GM21619 (cell line): Measurements from ENCODE around the gene AOPEP.

Experiments used
- ATAC-seq: cut with Tn5 transposase; IDR thresholded peaks from one replicate; pipeline ENCODE4 v1.9.1; 2021; ENCODE audit not compliant: unreplicated experiment

AOPEP gene

DNA sequence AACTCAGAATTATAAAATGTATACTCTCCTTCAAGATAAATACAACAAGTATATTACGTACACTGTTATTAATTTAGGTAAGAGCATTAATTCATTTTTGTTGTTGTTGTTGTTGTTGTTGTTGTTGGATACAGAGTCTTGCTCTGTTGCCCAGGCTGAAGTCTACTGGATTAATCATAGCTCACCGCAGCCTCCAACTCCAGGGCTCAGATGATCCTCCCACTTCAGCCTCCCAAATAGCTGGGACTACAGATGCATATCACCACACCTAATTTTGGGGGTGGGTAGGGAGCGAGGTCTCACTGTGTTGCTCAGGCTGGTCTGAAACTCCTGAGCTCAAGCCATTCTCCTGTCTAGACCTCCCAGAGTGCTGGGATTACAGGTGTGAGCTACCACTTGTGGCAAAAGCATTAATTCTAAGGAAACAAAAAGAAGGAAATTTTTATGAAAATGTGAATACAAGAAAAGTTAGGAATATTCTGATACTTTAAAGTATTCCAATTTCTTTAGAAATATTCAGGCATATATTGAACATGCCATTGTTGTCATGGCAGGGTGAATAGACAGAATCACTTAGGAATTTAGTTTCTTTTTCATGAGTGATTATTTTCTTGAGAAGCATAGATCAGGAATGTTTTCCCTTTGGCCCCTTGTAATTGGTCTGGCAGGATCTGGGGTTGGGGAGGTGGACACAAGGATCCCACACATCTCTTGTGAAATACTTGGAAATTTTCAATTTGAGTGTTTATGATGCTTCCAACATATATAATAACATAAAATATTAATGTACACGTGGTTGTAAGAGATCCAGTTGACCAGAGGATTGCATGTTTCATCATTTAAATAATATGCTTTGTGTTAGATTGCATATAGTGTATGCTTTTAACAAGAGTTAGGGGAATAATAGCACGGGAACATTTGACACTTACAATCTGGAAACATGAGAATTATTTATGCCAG, 327.4 kb downstream of the AOPEP start:
- ATAC-seq = no peak

DNA sequence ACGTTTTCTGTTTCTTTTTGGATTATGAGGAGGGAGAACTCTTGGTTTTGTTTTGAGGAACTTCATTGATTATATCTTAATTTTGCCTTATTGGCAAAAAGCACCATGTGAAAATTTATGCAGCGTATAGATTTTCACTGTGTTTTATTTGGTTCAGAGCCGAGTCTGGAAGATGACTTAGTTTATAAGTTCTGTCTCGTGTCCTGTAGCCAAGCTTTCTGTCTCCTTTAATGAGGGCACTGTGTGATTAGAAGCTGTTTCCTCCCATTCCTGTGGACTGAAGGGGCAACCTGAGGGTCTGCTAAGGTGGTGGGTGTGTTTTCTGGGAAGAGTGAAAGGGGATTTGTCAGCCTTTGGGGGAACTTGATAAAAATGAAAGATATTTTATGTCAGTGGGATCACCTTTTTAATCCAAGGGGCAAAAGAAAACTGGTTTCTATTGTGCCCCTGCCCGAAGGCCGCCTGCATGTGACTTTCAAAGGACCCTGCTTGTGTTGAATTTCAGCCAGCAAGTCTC, 328.9 kb downstream of the AOPEP start:
- ATAC-seq = no peak

GRCh38 chr9:95055851-95056551, 329.5 kb downstream of the AOPEP start:
- no peak for ATAC-seq

DNA sequence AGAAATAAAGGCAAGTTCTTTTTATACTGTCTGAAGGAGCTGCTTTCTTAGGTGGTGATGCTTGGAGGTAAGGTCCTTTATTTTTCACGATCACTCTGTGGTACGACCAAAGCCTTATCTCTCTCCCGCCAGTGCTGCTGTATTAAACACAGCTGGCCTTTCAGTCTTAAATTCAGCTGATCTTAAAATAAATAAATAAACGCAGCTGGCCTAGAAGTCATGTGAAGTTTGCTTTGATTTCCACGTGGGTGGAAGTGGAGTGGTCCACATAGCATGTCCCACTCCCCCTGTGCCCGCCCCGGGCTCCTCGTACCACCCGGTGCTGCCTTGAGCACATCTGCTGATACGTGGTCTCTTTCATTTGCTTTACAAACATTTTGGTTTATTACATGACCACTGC, 330.6 kb downstream of the AOPEP start:
- ATAC-seq = no peak

GRCh38 chr9:95058121-95058785, 331.8 kb downstream of the AOPEP start:
- no peak for ATAC-seq

DNA sequence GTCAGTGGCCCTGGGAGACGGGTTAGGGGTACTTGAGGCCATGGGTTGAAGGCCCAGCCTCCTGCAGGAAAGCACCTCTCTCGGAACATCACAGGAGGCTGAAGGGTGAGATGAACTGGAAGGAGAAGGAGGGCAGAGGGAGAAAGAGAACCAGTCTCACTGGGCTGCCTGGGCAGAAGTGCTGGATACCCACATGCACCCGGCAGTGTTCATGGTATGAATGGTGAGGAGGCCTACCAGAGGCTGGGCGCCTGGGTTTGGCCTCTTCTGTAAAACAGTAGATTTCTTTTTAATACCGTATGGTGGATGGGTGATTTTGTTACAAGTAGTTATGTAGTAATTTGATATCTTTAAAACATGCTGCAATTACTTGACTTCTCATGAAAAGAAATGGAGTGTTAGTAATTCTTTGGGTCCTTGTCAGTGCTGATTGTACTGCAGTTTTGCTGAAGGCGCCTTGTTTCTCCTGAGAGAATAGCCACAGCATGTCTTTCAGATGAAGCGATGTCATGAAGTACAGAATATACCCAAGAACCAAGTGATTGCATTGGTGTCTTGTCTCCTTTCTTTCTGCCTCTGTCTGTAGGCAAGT, 332.4 kb downstream of the AOPEP start:
- ATAC-seq = no peak

- ATAC-seq = no peak
Observed at GRCh38 chr9:95060234-95060633, 333.7 kb downstream of the AOPEP start.

GRCh38 chr9:95060916-95061315, 334.4 kb downstream of the AOPEP start:
- ATAC-seq = no peak

DNA sequence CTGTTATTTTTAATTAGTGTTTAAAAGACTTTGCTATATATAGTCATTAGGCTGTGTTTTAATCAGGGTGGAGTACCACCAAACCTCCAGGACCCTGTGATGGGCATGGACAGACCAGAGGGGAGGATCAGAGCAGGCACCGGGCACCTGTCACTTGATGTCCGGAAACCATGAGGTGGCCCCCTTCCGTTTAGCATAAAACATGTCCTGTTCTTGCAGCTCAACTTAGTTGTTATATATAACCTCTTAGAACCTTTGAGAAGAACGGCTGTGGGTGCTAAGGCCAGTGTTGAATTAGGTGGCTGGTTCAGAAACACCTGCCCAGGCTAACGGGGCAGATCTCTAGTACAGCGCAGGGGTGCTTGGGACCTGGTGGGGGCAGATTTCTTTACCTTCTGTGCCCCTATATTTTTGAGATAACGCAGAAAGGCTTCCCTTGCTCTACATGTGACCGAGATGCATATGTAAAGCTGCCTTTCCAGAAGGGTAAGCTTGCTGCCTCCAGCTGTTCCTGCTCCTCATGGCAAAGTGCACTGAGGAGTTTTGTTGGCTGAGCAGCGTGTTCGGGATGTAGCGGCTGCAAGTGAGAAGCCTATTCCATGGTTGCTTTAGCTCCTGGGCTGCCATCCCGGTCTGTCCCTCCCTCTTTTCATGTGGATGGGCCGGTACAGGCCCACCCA, 335.6 kb downstream of the AOPEP start:
- no peak for ATAC-seq

GRCh38 chr9:95062596-95063065, 336.1 kb downstream of the AOPEP start:
- ATAC-seq = no peak

DNA sequence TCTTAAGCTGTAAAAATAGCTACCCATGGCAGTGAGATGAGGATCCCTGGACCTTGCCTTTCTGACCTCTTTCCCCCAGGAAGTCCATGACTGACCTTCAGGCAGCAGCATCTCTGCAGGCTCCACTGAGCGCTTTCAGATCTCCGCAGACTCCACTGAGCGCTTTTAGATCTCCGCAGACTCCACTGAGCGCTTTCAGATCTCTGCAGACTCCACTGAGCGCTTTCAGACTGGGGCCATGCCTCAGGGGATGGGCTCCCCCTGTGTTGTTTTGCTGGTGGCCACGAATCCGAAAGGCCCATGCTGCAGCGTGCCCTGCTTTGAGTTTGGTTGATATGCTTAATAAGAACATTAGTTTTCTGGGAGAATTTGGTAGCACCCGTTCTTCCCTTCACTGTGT, 336.8 kb downstream of the AOPEP start:
- ATAC-seq = no peak

DNA sequence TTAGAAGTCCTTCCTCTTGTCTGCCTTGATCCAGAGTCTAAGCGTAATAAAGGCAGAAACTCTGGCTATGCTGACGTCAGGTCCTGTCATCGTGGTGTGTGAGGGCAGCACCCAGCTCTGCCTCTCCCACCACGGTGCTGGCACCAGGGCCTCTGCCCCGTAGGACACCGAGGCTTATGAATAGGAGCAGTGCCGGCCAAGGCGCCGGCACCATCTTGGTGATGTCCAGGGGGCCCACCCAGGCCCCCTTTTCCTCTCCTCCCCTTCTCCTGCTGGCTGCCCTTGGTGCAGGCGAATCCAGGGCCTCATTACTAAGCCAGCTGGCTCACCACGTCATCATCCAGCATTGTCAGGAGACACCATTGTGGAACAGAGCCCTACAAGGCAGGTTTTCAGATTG, 338.7 kb downstream of the AOPEP start:
- ATAC-seq = no peak

DNA sequence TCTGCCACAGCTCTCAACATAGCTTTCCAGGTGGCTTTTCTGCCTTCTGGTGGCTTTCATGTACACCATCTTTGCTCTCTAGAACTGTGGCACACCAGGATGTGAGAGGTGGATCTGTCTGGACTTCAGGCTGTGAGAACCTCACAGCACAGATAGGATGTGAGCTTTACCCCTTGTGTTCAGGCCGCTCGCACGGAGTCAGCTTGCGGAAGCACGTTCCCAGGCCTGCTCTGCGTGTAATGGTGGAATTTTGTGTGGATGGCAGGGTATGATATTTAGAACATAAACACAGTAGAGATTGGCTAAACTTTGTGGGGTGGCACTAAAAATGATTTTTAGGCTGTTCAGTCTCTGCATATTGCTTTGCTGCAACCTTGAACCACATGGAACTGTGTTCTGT, 340.6 kb downstream of the AOPEP start:
- no peak for ATAC-seq

- no peak for ATAC-seq
Observed at GRCh38 chr9:95067897-95068296, 341.4 kb downstream of the AOPEP start.

- ATAC-seq = no peak
Observed at GRCh38 chr9:95070549-95071021, 344.1 kb downstream of the AOPEP start.

DNA sequence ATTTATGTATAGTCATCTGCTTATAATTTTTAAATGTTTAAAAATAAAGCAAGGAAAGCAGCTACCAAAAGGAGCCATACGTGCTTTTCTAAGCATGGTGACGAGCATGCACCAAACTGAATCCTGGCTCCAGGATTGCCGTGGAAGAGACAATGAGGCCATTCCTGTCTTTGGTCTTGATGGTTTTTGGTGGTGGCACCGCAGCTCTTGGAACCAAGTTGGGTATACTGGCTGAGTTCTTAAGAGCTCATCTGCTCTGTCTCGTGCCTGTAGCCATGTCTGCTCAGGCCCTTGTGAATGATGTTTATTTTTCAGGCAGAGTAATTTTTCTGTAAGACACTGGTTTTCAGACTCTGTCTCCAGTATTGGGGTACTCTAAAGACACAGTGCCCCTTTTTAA, 345.0 kb downstream of the AOPEP start:
- ATAC-seq = no peak

GRCh38 chr9:95071925-95072324, 345.4 kb downstream of the AOPEP start:
- no peak for ATAC-seq

DNA sequence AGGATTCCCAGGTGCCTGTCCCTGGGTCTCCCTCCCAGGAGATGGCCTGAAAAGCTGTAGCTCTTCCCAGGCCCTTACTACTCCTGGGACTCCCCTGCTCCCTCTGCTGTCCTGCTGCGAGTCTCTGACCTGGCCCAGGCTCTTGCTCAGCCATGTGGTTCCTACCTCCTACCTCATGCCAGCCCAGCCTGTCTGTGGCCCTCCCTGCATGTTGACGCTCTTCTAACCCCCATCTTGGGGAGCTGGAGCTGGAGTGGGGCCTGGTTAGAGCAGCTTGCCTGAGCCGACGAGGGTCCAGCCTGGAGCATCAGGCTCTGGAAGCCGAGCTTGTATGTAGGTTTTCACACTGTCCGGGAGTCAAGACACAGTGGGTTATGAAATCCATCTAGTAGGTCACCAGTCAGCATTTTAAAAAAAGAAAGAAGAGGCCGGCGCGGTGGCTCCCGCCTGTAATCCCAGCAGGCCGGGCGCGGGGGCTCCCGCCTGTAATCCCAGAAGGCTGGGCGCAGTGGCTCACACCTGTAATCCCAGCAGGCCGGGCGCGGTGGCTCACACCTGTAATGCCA, 346.6 kb downstream of the AOPEP start:
- ATAC-seq = no peak

DNA sequence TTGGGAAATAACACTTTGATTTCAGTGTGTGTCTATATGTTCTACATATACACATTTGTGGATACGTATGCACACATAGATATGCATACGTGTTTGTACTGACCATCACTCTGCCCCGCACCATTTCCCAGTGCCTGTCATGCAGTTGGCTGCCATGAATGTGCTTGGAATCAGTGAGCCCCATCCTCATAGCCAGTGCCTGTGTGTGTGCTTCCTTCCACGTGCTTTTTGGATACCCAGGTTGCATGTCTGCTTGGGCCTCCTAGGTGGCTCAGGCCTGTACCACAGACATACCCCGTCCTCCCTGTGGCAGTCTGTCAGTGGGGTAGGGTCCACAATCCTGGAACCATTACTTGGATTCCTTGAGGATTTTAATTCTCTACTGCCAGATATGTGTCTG, 347.4 kb downstream of the AOPEP start:
- no peak for ATAC-seq

DNA sequence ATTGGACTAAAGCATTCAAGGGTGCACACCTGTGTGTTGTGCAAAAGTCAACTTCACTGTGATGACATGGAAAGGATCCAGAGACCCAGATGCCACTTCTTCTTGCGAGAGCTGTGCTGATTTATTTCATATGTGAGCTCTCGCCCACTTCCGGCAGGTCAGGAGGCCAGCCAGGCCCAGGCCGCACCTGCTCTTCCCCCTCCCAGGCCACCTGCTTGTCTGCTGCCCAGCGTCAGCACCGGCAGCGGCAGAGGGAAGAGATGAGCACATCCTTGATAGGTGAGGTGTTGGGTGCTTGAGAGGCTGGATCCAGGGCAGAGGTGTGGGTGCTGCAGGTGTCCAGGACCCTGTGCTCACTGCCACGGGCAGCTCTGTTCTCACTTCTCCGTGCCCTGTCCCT, 348.1 kb downstream of the AOPEP start:
- no peak for ATAC-seq
